GM19452 (cell line): Measurements from ENCODE around the gene AKR1C2.
"Not testable (repeated sequence)": the region's sequence is repeated elsewhere in the genome, so short reads cannot be mapped to it uniquely, and the experiment has no call there.

Experiments used
- ATAC-seq: cut with Tn5 transposase; IDR thresholded peaks from one replicate; pipeline ENCODE4 v1.9.1; 2021; ENCODE audit not compliant: unreplicated experiment

Gene AKR1C2

DNA sequence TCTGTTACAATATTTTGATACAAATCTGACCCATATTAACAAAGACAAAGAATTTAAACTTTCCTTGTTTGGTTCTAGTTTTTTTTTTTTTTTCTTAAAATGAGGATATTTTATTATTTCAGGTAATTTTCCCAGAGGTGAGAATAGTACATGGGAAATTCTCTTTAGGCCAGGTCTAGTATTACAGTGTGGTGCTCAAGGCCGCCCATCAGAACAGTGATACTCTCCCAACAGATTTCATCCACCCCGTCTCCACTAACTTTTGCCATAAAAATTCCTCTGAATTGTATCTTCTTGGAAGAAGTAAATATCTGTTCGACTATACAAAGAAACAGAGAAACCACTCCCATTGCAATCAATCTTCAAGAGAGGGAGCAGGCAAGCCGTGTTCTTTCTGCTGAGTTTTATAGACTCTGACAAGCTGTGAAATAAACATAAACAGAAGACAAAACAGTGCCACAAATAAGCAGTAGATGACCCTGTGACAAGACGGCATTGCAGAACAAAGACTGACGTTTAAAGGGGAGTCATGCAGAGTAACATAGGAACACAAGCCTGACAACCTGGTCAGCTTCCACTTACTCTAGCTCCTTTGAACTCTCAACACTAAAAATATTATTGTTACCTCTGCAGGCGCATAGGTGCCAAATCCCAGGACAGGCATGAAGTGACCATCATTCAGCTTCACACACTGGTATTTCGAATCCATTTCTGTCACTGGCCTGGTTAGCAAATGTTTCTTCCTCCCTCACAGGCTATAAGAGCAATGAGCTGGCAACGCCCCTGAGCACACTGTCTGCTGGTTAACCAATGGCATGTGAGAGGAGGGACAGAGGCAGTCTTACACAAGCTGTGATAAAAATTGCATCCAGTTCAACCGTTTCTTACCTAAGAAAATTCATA, at the start of gene AKR1C2:
Gene AKR1C2, minus strand, starts transcription at position 731 of the 903 bp plus-strand sequence. Its CDS starts 22 bp downstream, at position 709.
- not testable (repeated sequence) for ATAC-seq

DNA sequence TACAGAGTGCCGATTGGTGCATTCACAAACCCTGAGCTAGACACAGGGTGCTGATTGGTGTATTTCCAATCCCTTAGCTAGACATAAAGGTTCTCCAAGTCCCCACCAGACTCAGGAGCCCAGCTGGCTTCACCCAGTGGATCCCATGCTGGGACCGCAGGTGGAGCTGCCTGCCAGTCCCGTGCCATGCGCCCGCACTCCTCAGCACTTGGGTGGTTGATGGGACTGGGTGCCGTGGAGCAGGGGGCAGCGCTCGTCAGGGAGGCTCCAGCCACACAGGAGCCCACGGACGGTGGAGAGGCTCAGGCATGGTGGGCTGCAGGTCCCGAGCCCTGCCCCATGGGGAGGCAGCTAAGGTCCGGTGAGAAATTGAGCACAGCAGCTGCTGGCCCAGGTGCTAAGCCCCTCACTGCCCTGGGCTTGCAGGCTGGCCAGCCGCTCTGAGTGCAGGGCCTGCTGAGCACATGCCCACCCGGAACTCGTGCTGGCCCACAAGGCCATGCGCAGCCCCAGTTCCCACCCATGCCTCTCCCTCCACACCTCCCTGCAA, 49.4 kb upstream of the AKR1C2 start:
- ATAC-seq: not testable (repeated sequence)

GRCh38 chr10:5047912-5048628, 44.4 kb upstream of the AKR1C2 start:
- ATAC-seq: no peak

- ATAC-seq: not testable (repeated sequence)
Measured at GRCh38 chr10:5047055-5047454, 43.4 kb upstream of the AKR1C2 start.

DNA sequence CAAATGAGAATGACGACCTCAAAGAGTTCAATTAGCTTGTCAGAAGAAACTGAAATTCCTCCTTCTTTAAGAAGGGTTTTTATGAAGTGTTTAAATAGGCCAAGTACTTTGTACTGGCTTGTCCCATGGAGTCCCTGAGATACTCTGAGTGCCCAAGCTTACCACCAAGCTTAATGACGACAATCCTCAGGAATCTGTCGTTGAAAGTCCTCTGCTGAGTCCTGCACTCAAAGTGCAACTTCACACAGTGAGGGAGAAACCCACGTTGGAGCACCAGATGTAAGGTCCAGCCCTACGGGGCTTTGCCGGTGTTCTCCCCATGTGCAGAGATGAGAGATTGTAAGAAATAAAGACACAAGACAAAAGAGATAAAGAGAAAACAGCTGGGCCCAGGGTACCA, 42.8 kb upstream of the AKR1C2 start:
- no peak for ATAC-seq

GRCh38 chr10:5045095-5045494, 41.4 kb upstream of the AKR1C2 start:
- ATAC-seq: no peak

DNA sequence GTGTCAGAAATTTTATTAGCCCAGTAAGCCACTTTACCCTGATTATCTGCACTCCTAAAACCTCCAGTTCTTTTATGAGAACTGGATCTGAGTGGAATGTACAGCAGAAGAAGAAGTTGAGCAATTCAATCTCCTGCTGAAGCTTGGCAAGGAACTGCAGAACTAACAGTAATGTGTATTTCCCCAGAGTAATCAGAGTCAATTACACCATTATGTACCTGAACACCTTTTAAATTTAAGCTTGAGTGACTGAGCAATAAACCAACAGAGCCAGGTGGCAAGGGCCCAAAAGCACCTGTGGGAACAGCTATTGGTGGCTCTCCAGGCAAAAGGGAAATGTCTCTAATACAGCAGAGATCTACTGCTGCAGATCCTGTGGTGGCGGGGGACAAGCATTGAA, 40.1 kb upstream of the AKR1C2 start:
- no peak for ATAC-seq

- ATAC-seq: no peak
Measured at GRCh38 chr10:5042922-5043321, 39.3 kb upstream of the AKR1C2 start.

GRCh38 chr10:5041471-5042023, 37.9 kb upstream of the AKR1C2 start:
- ATAC-seq: no peak

GRCh38 chr10:5040781-5041470, 37.3 kb upstream of the AKR1C2 start:
- ATAC-seq: no peak

GRCh38 chr10:5040010-5040673, 36.5 kb upstream of the AKR1C2 start:
- ATAC-seq: no peak

GRCh38 chr10:5038733-5039132, 35.1 kb upstream of the AKR1C2 start:
- ATAC-seq: no peak

- no peak for ATAC-seq
Measured at GRCh38 chr10:5038101-5038500, 34.4 kb upstream of the AKR1C2 start.

DNA sequence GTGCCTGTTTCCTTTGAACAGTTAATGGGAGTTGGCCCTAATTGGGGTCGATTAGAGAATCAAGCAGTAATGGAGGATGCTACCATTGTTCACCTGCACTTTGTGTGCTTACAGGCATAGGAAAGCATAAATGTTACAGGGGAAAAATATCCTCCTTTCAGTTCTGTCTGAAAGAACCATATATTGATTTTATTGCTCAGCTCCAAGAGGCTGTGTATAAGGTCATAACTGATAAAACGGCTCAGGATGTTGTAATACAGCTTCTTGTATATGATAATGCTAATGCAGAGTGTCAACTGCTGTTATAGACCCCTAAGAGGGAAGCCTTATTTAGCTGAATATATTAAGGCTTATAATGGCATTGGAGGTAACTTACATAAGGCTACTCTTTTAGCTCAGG, 32.9 kb upstream of the AKR1C2 start:
- no peak for ATAC-seq

GRCh38 chr10:5035356-5035755, 31.7 kb upstream of the AKR1C2 start:
- ATAC-seq: no peak

- ATAC-seq: no peak
Measured at GRCh38 chr10:5034588-5034987, 30.9 kb upstream of the AKR1C2 start.

DNA sequence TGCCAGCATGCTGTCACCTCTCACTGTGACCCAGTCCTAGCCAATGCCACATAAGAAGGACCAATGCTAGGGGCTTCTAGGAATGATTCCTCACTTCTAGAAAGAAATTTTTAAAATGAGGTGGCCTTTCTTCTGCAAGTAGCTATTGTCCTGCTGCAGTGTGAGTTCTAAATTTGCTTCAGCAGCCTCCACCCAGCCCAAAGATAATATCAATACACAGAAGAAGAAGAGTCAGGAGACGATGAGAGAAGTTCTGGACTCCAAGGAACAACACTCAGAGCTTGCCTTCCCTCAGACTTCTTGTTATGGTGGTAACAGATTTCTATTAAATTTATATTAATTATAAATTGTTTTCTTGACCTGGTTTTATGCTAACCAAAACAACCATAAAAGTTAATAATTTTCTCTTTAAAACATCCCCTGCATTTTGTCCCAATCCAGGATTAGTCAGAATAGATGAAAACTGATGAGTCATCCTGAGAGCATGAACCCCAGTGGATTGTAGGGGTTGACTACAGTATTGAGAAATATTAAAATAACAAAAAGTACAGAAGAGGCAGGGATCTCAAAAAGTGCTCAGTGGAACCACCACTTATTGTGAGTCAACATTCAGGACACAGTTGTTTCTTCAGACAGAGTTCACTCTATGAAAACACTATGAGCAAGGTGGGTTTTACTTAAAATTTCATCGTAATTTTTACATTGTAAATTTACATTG, 29.6 kb upstream of the AKR1C2 start:
- no peak for ATAC-seq

- not testable (repeated sequence) for ATAC-seq
Measured at GRCh38 chr10:5032444-5032843, 28.8 kb upstream of the AKR1C2 start.

- ATAC-seq: not testable (repeated sequence)
Measured at GRCh38 chr10:5031588-5031987, 27.9 kb upstream of the AKR1C2 start.

- ATAC-seq: no peak
Measured at GRCh38 chr10:5030989-5031388, 27.3 kb upstream of the AKR1C2 start.
